HG02678 (cell line): ENCODE data around the gene DCT.

Experiments used
- ATAC-seq: cut with Tn5 transposase; IDR thresholded peaks from one replicate; pipeline ENCODE4 v1.9.1; 2021; ENCODE audit warnings: mild to moderate bottlenecking, moderate library complexity; ENCODE audit not compliant: unreplicated experiment

DCT gene

DNA sequence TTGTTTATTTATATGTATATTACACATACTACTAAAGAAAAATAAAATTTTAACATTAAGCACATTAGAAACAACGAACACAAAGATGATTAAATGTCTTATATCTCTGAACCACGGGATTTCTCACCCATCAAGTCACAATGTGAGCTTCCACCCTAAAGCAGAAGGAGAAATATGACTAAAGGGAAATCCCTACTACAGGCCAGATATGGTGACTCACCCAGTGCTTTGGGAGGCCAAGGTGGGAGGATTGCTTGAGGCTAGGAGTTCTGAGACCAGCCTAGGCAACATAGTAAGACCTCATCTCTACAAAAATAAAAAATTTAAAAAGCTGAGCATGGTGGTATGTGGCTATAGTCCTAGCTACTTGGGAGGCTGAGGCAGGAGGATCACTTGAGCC is 24.6 kb downstream of the DCT start:
- no peak for ATAC-seq

DNA sequence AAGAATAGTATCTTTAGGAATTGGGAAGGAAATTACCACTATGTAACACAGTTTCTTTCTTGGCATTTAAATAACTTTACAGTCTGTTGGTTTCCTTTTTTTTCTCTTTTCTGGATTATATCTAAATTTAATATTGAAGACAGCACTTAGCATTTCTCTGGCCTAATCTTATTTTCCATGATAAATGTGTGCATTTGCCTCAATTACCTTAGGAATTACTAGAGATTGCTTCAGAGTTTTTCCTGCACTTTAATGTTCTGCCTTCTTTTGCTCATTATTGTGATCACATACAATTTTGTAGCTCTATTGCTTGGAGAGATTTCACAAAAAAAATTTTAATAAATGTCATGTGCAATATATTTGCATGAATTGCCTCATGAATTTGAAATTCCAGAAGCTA is 25.1 kb downstream of the DCT start:
- ATAC-seq = no peak

DNA sequence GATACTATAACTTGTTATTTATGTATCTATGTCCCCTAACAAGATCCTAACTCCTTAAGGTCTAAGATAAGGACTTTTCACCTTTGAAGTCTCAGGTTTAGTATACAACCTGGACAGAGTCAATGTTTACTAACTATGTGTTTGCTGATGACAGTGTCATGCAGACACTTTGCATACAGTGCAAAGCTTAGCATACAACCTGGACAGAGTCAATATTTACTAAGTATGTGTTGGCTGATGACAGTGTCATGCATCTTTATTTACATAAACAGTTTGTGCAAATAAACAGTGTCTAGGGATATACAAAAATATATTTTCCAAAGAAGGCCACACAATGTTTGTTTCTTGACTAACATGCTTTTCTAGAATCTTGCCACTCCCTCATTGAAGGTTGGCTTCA is 34.7 kb downstream of the DCT start:
- ATAC-seq = no peak

DNA sequence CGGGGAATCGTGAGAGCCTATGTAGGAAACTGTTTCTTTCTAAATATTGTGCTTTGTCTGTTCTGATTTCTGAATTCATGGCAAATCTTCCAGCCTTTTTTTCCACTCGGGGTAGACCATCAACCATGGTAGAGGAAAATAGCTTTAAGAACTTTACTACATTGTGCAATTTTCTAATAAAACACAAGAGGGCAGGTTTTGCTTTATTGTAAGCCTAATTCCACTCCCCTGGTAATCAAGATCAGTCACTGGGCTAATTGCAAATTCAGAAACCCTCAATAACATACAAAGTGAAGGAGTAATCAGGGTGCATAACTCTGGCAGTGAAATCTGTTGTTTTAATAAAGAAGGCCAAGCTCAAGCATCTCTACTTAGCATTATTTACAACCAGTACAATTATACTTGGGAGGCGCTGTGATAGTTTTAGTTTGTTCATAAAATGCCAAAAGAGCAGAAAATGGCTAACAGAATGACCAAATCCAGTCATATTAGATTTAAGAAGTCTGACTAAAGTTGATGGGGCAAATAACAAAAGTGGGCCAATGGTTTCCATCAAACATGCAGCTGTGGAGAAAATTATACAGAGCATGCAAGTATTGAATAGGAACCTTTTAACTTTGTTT is 43.8 kb downstream of the DCT start:
- no peak for ATAC-seq

DNA sequence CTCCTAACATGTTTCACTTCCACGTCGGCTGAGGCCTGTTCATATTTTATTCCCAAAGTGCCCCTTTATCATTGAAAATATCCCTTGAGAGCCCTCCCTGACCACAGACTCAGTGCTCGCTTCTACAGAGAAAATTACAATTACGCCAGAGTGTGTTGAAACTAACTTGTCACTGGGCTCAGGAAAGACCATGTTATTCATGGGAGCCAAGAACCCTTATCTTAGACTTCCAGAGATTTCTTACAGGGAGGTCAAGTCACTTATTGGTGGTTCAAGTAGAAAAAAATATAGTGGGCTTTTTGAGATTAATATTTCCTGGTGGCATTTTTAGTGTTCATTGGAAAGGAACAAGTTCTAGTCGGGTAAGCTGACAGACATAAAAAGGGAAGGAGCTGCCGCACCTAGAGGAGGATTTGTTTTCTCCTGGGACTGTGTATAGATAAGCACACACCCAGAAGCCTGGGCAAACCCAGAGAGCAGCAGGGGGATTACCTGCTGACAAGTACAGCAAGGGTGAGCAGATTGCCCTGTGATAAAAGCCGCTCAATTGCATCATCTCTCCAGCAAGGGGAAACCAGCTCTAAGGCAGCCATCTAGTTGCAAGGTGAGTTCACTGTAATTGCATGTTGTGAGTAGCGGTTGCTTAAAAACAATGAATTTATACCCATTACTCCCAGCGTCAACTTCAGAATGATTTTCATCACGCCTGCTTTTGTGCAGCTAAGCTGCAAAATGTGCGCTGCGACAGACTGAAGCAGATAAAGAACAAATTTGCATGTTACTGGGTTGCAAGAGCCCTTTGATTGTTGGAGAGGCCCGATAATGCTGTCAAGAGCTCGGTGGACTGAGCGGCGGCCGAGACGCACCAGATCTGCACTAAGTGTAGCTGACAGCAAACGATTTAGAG is 46.2 kb downstream of the DCT start:
- peak; percentile 74 for ATAC-seq

DNA sequence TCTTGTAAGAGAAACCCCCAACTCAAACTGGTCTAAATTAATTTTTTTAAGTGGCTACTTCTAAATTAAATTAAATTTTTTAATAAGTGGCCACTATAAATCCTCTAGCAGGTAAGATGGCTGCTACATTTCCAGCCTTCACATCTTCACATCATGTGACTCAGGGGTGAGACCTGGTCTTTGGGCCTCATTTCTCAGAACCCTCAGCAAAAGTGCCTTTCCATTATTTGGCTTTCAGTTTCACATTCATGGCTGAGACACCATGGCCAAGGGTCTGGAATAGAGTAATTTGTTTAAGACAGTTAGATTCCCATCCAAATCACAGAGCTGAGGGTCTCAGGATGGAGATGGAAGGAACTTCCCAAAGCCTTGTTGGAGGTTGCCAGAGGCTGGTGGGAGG is 47.5 kb downstream of the DCT start:
- no peak for ATAC-seq

DNA sequence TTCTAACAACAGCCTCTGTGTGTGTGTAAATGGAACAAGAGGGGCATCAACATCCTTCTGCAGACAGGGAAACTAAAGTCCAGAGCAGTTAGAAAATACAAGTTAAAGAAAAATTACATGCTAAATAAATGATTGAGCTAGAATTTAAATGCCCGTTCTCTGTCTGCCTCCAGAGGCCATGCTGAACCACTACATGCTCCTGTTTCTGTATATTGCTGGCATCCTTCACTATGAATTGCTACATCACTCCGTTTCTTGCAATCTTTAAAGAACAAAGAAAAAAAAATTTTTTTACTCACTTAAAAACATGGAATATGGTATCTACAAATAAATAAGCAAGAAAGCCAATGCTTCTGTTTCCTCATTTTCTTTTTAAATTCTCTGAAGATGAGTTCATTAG is 47.9 kb downstream of the DCT start:
- no peak for ATAC-seq

DNA sequence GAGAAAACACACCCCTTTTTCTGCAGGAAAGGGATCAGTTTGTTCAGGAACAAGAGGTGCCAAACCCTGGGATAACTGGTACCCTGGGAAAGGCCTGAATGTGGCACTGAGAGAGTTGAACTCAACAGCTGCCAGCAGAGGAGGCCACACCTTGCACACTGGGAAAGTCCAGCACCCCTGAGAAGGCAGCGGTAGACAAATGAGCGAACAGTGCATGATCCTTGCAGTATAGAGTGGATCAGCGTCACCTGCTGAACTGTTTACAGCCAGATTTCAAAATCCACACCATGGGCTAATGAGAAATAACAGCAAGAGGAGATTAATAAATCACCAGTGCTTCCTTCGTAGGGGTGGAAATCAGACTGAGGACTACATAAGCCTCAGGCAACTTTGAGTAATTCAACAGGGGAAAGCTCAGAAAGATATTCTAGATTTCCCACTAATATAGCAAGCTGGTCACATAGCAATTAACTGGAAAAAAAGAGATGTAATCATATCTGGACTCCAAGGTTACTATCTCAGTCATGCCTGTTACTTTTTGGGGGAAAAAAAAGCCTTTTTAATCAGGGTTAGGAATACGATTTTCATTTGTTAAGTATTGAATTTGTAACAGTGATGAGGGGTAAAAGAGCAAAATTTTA is 52.0 kb downstream of the DCT start:
- no peak for ATAC-seq

DNA sequence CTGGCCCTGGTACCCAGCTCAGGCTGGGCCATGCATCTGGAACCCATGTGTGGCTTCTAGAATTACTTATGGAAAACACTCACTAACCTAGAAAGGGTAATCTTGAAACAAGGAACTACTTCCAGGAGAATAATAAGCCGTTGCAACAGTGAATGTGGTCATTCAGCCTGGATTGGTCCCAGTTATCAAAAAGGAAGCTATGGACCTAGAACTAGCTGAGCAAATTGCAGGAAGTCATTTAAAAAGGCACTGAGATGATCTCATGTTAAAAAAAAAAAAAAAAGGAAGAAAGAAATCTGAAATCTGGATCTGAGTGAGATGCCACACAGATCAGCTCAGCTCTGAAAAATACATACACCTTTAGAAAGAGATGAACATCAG is 59.6 kb downstream of the DCT start:
- ATAC-seq = no peak

DNA sequence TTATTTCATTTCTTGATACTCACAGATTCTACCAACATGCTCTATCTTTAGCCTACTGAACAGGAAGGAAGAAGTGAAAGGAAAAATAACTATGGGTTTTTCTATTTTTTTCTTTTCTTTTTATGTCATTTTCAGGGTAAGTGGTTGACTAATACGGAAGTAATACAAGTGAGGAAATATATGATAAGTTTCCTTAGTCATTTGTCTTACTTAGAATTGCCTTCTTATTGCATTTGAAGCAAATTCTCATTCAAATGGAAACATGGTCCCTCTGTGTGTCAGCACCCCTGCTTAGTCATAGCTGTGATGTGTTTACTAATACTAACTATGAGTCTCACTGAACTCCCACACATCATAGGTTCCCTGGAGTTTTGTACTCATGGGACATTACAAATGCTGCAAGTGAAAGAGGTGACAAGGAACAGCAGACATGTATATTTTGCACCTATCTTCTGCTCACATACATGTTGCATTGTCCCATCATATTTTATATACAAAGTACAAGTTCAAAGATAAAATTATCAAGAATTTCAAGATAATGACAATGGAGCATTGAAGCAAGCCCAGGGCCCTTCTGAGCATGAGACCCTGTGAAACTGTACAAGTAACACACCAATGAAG is 60.1 kb downstream of the DCT start:
- ATAC-seq = peak; percentile 42

DNA sequence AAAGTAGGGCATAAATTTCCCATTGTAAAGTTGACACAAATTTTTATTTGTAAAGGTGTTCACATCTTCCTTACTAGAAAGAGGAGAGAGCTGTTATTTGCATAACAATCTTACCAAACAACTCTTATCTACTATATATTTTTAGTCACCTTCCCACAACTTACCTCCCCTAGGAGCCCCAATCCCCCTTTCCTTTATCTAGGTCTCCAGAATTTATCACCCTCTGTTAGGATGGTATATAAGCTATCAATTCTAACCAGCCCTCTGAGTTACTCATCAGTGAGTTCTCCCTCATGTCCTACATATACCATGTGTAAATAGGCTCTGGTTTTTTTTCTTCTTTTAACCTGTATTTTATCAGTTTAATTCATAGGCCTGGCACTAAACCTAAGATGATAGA is 62.2 kb downstream of the DCT start:
- ATAC-seq = no peak

DNA sequence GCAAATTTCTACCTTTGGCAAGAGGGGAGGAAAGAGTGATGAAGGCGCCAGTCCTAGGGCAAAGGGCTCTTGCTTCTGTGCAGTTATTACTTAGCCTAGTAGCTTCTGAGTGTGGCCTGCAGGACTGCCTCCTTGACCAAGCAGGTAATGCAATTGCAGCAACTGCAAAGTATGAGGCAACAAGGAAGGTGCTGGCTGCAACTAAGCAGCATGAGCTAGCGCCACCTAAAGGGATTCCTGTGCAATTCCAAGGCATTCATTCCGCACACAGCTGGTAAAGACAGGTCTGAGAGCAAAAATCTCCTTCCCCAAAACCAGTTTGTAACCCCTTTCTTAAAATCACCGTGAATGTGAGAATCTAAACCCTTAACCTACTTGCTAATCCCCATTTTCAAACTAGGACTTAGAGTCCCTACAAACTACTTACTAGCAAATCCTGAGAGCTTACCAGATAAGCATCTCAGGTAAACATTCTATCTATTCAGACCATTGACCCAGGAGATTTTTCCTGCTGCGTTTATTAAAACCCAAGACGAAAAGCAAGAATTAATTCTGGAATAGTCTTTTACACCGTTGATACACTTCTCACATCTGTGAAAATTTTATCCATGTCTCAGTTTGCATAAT is 62.9 kb downstream of the DCT start:
- ATAC-seq = no peak

DNA sequence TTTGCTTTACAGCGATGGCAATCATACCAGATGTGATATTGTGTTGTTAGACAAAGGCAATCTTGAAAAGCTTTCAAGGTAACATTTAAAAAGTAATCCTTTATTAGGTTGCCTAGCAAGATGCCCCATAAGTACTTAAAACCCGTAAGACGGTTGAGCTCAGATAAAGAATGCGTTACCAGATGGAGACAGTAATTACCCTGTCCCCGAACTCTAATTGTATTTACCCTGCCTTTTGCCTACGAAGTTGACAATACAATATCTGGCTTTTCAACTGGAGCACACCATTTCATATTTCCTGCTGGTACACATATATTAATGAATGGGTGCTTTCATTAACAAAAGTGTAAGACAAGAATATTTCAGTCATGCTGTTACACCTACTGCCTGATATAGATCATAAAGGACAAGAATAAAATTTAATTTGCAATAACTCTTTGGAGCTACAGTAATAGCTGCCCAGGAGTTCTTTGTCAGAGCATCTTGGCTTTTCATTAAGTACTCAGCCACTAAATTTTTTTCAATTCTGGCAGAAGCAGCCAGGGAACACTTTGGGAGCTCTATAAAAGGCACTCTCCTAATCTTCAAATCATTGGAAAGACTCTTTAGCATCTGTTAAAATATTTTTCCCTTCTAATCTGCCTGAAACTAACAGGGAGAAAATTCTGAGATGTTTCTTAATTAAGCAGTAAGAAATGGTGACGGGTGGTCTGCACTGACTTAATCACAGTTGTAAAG is 63.8 kb downstream of the DCT start:
- no peak for ATAC-seq

DNA sequence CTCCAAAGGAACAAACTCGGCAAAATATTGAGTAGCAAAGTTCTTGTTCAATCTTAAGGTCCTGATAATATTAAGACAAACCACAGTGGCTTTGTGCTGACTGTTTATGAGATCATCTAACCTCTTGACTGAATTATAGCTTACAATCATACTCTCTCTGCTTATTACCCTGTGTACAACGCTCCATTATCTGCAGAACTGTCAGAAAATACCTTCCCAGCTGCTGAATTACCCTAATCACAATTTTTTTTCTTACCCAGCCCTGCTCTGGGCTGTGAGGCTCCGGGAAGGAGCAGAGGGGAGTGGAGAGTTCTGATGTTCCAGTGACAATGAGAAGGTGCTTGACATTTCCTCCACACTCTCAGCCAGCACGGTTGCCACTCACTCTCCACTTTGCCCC is 64.8 kb downstream of the DCT start:
- ATAC-seq = no peak

DNA sequence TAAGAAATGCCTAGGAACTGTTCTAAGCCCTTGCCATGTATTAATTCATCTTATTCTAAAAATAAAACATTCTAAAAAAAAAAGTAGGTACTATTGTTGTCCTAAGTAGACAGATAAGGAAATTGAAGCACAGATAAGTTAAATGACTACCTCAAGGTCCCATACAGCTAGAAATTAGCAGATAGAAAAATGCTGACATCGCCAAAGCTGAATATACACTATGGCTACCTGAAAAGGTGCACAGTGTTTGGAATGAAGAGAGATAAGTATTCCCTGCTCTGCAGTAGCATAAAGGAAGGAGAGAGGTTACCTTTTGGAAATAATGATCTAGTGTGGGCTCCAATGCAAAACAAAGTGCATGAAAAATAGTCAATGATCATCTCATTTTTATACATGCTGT is 65.3 kb downstream of the DCT start:
- no peak for ATAC-seq

DNA sequence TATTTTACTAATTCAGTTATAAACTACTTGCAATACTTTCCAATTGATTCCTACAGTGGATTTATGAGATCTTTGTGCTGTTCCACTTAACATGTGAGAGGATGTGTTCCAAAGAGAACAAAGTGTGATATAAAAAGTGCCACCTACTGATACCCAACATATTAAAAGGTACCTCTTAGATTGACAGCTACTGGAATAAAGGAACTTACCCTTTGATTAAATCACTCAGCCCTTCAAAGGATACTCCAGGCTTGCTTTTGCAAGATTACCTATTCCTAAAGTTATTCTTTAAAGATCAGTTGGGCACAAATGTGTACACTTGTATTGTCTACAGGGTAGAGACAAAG is 65.9 kb downstream of the DCT start:
- no peak for ATAC-seq

DNA sequence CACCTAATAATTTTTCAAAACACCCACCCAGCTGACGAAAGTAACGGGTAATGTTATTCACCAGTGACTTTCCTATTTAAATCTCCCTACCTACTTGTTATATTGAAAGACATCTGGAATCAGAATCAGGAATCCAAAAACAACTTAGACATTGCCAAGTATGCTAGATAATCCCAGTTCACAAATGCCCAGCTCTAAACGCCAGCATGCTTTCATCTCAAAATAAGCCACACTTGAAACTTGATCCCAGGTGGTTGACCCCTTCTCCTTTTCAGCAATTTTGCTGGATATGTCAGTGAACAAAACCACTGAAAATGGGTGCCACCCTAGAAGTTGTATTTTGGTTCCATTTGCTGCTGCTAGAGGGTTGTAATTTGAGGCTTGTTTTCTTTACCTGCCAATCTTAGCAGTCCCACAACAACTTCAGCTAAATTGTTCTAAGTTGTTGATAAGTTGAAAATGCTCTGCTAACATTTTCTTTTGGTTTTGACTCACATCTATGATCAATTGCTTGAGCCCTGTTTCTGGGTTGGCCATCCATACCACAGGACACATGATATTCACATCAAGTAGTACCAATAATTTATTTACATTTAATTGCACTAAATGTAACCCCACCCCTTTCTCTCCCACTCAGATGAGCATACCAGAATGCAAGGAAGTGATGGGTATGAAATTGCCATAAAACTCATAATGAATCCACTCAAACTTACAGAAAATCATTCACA is 66.4 kb downstream of the DCT start:
- no peak for ATAC-seq

DNA sequence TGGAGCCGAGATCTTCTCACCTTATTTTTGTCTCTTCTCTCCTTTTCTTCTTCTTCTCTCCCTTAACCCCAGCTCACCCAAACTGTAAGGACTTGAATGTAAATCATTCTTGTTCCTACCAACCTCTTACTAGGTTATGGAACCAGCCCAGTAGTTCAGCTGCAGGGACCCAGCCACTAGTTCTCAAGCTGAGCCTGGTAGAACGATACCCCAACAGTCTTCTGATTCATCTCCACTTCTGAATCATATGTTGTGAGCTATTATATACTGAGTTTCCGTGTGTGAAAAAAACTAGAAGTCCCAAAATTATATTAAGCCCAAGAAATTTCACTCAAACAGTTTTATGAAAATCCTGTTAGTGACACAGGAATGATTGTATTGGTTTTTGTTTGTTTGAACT is 67.7 kb downstream of the DCT start:
- no peak for ATAC-seq

DNA sequence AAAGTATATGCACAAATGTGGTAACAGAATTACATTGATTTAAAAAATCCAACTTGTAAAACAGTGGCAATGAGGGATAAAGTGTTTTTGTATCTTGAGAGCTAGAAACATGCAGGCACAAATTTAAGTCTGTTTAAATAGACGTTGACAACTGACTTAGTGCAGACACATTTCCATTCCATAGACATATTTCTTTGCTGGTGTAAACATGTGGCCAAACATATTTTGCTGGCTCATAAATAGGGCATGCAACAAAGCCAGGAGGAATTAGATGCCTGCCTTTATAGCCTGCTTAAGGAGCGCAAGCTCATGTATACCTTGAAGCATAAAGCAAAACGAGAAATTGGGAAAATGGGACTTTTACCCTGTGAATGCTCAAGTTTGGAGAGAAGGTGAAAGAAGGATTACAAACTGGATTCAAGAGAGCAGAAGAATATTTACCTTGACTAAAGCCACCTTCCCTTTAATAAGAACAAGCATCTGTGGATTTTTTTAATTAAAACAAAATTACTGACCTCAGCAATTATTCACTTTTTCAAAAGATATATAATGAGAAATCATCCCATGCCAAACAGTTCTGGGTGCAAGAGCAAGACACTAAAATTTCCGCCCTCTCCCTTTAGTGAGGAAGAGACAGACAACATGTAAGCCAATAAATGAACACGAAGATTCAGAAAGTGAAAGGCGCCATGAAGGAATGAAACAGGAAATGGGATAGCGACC is 71.0 kb downstream of the DCT start:
- no peak for ATAC-seq
